MG63 (cell line): ENCODE data around the gene CALML6. TPM values are rescaled to one million over a fixed set of nuclear protein-coding genes. Genes with fewer than 3 reads are reported as not detected.

Source experiments
- DNase-seq: peaks from one replicate; pipeline ENCODE4 v3.0.0-alpha.2; 2020
- H3K27me3 ChIP-seq: fragments of 250-450 bp; sonication (Bioruptor Pico); 2 replicates; pipeline ENCODE4 v1.5.1; 2020; ENCODE audit warnings: mild to moderate bottlenecking, moderate library complexity
- H3K36me3 ChIP-seq: fragments of 250-450 bp; sonication (Bioruptor Pico); 2 replicates; pipeline ENCODE4 v1.5.1; 2020; ENCODE audit warnings: mild to moderate bottlenecking, moderate library complexity
- H3K4me3 ChIP-seq: fragments of 250-450 bp; sonication (Bioruptor Pico); 2 replicates; pipeline ENCODE4 v1.5.1; 2020; ENCODE audit warnings: mild to moderate bottlenecking, moderate library complexity
- H3K9me3 ChIP-seq: fragments of 250-450 bp; sonication (Bioruptor Pico); 2 replicates; pipeline ENCODE4 v1.5.1; 2020; ENCODE audit warnings: mild to moderate bottlenecking, moderate library complexity
- total RNA-seq: library from RNA; depleted of rRNA; stranded (reverse); fragments of >200 nt; shearing (Covaris generic); gene quantifications from 2 replicates; pipeline ENCODE4 v1.2.3, GENCODE V29; 2014; ENCODE audit warnings: low replicate concordance; rRNA removed

CALML6 gene
- total RNA-seq, 1 experiment from 2014 or later: not detected

DNA sequence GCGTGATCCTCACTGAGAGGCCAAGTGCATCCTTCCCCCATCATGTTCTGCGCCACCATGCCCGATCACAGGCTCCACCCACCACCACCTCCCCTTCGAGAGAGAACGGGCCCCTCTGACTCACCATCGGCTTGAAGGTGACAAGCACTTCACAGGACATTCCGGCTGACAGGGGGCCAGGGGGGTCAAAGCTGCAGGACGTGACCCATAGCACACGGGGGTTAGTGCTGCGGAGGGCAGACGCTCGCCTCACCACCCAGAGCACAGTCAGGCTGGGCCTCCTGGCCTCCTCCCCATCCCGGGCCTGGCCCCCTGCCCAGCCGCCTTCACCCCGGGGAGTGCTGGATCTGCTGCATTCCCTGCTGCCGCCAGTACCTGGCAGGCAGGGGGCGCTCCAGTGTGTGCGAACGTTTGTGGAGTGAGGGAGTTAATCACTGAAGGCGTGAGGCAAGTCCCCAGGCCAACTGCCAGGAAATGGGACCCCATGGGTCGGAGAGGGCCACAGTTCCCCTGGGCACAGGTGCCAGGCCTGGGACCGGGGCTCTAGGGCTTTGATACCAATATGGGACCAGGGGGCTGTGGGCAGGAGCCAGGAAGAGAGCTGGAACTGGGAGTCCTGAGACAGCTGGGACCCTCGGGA, 44.9 kb downstream of the CALML6 start:
- H3K36me3 ChIP-seq: no peaks in the 10 kb centered on the region
- peak; percentile 89 for DNase-seq
- H3K27me3 ChIP-seq: peaks cover 5% of the 10 kb centered on the region; the same call in 1 of the 2 replicates
- H3K4me3 ChIP-seq: no peak overlapping the region
- no peaks in the 10 kb centered on the region for H3K9me3 ChIP-seq

- no peaks in the 10 kb centered on the region for H3K36me3 ChIP-seq
- DNase-seq: no peak
- no peaks in the 10 kb centered on the region for H3K9me3 ChIP-seq
- H3K4me3 ChIP-seq: no peak overlapping the region
- peaks cover 5% of the 10 kb centered on the region; the same call in 1 of the 2 replicates for H3K27me3 ChIP-seq
Observed at GRCh38 chr1:1960480-1961196, 45.6 kb downstream of the CALML6 start.

DNA sequence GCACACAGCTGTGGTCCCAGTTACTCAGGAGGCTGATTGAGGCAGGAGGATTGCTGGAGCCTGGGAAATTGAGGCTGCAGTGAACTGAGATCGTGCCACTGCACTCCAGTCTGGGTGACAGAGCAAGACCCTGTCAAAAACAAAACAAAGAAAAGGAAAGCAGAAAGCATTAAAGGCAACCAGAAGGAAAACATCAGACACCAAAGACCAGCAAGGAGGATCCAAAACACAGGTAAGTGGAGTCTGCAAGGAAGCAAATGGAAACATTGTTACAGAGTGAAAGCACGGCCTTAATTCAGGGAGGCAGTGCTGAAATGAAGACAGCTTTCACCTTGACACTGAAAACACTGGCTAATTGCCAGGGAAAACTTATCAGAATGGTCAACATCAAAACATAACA, 47.7 kb downstream of the CALML6 start:
- no peaks in the 10 kb centered on the region for H3K9me3 ChIP-seq
- DNase-seq: no peak
- H3K4me3 ChIP-seq: no peak overlapping the region
- H3K27me3 ChIP-seq: peaks cover 5% of the 10 kb centered on the region; the same call in 1 of the 2 replicates
- H3K36me3 ChIP-seq: no peaks in the 10 kb centered on the region

DNA sequence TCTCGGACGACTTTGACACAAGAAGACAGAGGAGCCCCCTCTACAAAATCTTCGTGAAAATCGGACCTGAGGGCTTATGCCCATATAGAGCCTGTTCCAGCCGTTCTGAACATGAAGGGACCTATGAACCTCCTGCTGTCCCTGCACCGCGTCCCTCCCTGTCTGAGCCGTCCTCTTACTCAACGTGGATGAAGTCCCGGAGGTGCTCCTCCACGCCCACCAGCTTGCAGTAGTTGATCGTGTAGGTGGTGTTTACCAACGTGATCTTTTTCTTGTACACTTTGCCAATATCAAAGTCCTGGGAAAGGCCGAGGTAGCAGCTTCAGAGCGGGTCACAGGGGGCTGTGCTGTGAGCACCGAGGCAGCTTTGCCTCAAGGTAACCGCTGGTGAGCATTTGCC, 48.5 kb downstream of the CALML6 start:
- H3K36me3 ChIP-seq: no peaks in the 10 kb centered on the region
- no peak for DNase-seq
- no peak overlapping the region for H3K4me3 ChIP-seq
- H3K27me3 ChIP-seq: peaks cover 5% of the 10 kb centered on the region; the same call in 1 of the 2 replicates
- no peaks in the 10 kb centered on the region for H3K9me3 ChIP-seq

DNA sequence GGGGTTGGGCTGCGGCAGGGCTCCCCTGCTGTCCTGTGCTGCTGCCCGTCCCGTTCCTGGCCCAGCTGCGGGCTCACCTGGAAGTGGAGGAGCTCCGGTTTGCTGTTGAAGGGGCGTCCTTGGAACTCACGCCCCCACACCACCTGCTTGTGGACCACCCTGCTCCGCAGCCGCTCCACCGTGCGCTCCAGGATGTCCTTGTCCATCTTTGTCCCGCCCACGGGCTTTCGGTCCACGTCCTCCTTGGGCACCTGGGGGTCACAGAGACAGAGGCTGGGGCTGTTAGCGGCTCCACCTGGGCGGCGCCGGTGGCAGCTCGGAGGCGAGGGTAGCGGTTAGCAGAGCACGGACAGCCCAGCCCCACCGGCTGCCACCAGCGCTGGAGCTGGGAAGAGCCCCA, 49.8 kb downstream of the CALML6 start:
- Histone ChIP-seq H3K4me3 (no peak overlapping the region), H3K36me3 (no peaks in the 10 kb centered on the region), H3K27me3 (peaks cover 5% of the 10 kb centered on the region; the same call in 1 of the 2 replicates), H3K9me3 (no peaks in the 10 kb centered on the region)
- DNase-seq: no peak

DNA sequence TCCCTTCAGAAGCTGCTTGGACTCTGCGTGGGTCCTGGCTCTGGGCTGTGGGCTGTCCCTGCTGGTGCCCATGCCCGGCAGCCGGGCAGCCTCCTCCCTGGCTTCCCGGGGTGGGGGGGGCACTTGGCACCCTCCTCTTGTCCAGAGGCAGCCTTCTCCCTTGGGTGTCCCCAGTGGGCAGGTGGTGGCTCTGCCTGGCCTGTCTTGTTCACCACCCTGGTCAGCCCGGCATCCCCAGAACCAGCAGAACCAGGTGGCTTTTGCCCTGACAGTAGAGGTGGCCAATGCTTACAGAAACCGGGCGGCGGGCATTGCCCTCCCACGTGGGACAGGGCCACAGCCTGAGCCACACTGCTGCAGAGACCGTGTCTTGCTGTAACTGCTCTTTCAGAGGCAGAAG, 50.5 kb downstream of the CALML6 start:
- Histone ChIP-seq H3K27me3 (no peaks in the 10 kb centered on the region), H3K4me3 (no peak overlapping the region), H3K9me3 (no peaks in the 10 kb centered on the region), H3K36me3 (no peaks in the 10 kb centered on the region)
- DNase-seq: no peak

DNA sequence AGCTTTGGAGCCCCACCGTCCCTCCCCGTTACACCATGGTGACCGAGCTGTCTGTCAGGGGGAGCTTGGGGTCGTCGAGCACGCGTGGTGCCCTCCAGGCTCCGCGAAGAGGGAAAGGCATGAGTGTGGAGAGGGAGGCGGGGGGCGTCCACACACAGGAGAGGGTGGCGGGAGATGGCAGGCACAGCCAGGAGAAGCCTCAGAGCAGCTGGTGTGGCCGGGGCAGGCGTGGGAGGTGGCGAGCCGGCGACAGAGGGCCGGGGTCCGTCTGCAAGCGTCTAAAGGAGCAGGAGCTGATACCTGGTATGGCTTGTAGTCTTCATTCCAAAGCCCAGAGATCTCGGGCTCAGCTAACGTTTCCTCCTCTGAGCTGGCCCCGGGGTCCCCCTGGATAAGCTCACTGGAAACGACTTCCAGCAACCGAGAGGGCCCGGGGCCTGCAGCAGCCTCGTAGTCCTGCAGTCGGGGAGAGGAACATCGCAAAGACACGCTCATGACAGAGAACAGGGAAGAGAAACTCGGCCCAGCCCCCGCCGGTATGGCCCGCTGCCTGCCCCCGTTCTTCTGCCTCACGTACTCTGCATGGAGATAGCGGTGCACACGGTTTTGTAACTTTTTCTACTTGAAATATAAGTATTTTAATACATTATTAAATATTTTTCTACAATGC, 51.1 kb downstream of the CALML6 start:
- Histone ChIP-seq H3K36me3 (no peaks in the 10 kb centered on the region), H3K9me3 (no peaks in the 10 kb centered on the region), H3K27me3 (no peaks in the 10 kb centered on the region), H3K4me3 (no peak overlapping the region)
- DNase-seq: no peak

Other genes with a start within 250 kb of the CALML6 start
- gene SLC35E2B, start 222.5 kb upstream of the CALML6 start, total RNA-seq: 14.2 and 21.7 TPM in 2 replicates
- gene CDK11A, start 190.9 kb upstream of the CALML6 start, total RNA-seq: 9.6 and 11.1 TPM in 2 replicates
- 37.8 and 61.4 TPM in 2 replicates for gene NADK, start 136.8 kb upstream of the CALML6 start, total RNA-seq
- gene GNB1, start 24.2 kb upstream of the CALML6 start, total RNA-seq: 327 and 329 TPM in 2 replicates
- not detected in 2 replicates for gene TMEM52, start 4.0 kb downstream of the CALML6 start, total RNA-seq
- 0.20 TPM in 1 of 2 replicates, not detected in the other for gene CFAP74, start 88.5 kb downstream of the CALML6 start, total RNA-seq
- not detected in 2 replicates for gene GABRD, start 104.1 kb downstream of the CALML6 start, total RNA-seq
- 5.3 and 12.2 TPM in 2 replicates for gene PRKCZ, start 135.2 kb downstream of the CALML6 start, total RNA-seq